Chondrocyte (in vitro differentiated cells): ENCODE results near the gene MASP2. TPM values are rescaled to one million over a fixed set of nuclear protein-coding genes. Genes with fewer than 3 reads are reported as not detected.
A peak's percentile ranks its signal among the peaks of the same experiment; 100 is the strongest.
"Not testable (repeated sequence)": the region's sequence is repeated elsewhere in the genome, so short reads cannot be mapped to it uniquely, and the experiment has no call there.

Experiments
- DNase-seq: peaks from one replicate; pipeline ENCODE4 v3.0.0; 2021; ENCODE audit warnings: mixed read lengths, low spot score
- H3K27ac Mint-ChIP-seq: one replicate; pipeline ENCODE4 v1.8.0; 2021; ENCODE audit warnings: mild to moderate bottlenecking, moderate library complexity, mixed read lengths; ENCODE audit not compliant: unreplicated experiment
- H3K27me3 Mint-ChIP-seq: 2 replicates; pipeline ENCODE4 v1.8.0; 2021; ENCODE audit warnings: low read depth, mixed read lengths
- H3K36me3 Mint-ChIP-seq: 2 replicates; pipeline ENCODE4 v1.8.0; 2021; ENCODE audit warnings: low read depth, mixed read lengths
- H3K4me1 Mint-ChIP-seq: 2 replicates; pipeline ENCODE4 v1.8.0; 2021; ENCODE audit warnings: low read depth, mild to moderate bottlenecking, mixed read lengths
- H3K4me3 Mint-ChIP-seq: one replicate; pipeline ENCODE4 v1.8.0; 2021; ENCODE audit warnings: mild to moderate bottlenecking, moderate library complexity, mixed read lengths; ENCODE audit not compliant: unreplicated experiment
- H3K9me3 Mint-ChIP-seq: 2 replicates; pipeline ENCODE4 v1.8.0; 2021; ENCODE audit warnings: low read depth, mixed read lengths
- total RNA-seq: library from RNA; stranded (reverse); gene quantifications from 3 replicates; pipeline ENCODE4 v1.2.1, GENCODE V29; 2021
- TF ChIP-seq, protein P1 (sequence below): fragments of 200-600 bp; sonication (generic); IDR thresholded peaks from 2 replicates; pipeline ENCODE4 v1.5.0; 2021; ENCODE audit warnings: antibody characterized with exemption, mild to moderate bottlenecking, moderate library complexity

The MASP2 gene
- total RNA-seq, 1 donor from 2014 or later: not detected

DNA sequence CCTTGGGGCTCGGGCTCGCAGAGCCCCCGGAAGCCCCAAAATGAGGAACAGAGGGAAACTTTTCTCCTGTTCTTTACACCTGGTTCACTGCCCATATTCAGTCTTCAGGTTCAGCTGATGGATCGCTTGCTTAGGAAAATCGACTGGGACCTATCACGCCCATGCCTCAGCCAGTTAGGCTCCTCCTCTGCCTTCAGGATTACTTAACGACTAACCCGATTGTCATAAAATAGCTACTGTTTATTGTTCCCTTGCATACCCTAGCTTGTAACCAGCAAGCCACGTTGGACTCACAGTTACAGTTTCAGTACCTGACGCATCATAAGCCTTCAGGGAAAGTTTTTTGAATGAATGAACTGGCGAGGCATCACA lies 33.9 kb downstream of the MASP2 start:
- DNase-seq: no peak
- peaks cover 20% of the 10 kb centered on the region for H3K36me3 Mint-ChIP-seq
- no peaks in the 10 kb centered on the region for H3K9me3 Mint-ChIP-seq
- H3K27ac Mint-ChIP-seq: peak overlapping the region; percentile 53
- peaks cover 24% of the 10 kb centered on the region for H3K4me1 Mint-ChIP-seq
- H3K4me3 Mint-ChIP-seq: peak overlapping the region; percentile 85
- no peaks in the 10 kb centered on the region for H3K27me3 Mint-ChIP-seq
- TF ChIP-seq, protein P1, sequence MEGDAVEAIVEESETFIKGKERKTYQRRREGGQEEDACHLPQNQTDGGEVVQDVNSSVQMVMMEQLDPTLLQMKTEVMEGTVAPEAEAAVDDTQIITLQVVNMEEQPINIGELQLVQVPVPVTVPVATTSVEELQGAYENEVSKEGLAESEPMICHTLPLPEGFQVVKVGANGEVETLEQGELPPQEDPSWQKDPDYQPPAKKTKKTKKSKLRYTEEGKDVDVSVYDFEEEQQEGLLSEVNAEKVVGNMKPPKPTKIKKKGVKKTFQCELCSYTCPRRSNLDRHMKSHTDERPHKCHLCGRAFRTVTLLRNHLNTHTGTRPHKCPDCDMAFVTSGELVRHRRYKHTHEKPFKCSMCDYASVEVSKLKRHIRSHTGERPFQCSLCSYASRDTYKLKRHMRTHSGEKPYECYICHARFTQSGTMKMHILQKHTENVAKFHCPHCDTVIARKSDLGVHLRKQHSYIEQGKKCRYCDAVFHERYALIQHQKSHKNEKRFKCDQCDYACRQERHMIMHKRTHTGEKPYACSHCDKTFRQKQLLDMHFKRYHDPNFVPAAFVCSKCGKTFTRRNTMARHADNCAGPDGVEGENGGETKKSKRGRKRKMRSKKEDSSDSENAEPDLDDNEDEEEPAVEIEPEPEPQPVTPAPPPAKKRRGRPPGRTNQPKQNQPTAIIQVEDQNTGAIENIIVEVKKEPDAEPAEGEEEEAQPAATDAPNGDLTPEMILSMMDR: no peak

DNA sequence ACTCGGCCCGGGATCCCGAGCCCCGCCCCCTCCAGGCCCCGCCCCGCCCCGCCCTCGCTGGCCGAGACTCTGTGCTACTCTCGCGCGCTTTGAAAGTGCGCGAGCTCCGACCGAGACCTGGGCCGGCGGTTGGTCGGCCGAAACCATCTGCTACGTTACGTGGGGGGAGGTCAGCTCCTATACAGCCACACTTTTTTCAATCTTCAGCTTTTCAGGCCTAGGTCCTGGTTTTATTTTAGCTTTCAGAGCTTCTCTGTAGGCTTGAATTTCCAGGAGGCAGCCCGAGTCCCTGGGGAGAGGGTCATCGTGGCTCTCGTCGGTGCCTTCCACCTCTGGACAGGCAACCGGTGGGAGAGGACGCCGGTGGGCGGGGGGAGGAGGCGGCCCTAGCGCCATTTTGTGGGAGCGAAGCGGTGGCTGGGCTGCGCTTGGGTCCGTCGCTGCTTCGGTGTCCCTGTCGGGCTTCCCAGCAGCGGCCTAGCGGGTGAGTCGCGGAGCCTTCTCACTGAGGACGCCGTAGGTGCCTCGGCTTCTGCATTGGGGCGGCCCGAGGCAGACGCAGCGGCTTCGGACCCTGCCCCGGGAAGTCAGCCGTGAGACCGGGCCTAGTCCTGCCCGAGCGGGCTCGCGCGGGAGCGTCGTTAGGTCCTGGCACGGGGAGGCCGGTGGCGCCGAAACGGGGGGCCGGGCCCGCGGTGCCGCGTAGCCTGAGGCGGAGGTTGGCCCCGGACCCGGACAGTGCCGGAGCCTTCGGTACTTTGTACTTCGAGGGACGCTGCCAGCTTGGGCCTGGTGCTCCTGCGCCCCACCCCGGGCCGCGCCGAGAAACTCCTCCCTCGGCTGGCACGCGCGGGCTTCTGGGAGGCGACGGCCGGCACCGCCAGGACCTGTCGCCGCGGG lies 34.5 kb downstream of the MASP2 start, which contains the start of gene TARDBP:
TARDBP (plus strand) TSS at position 395 of the 900 bp plus-strand sequence. CDS start 1,074 bp downstream, outside the sequence.
- Mint-ChIP-seq H3K36me3 (peaks cover 18% of the 10 kb centered on the region), H3K27ac (peak within 1 kb of the TSS; percentile 100), H3K4me1 (peaks cover 24% of the 10 kb centered on the region), H3K27me3 (no peaks in the 10 kb centered on the region), H3K4me3 (peak within 1 kb of the TSS; percentile 85), H3K9me3 (no peaks in the 10 kb centered on the region)
- peak; percentile 97 for DNase-seq
- TF ChIP-seq, protein P1: no peak

DNA sequence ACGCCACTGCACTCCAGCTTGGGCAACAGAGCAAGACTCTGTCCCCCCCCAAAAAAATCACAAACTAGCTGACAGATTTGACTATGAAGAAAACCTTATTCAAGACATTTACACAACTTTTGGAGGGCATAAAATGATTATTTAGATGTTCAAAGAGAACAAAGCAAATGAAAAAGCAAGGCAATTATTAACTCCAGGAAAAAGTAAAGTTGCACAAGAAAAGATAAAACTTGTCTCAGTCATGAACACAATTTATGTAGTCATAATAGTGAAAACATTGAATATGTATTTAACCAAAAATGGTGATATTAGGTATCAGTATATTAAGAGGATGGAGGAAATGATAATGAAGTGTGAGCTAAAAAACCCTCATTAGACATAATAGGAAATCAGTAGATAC lies 46.5 kb downstream of the MASP2 start:
- peaks cover 5% of the 10 kb centered on the region for H3K9me3 Mint-ChIP-seq
- H3K36me3 Mint-ChIP-seq: no peaks in the 10 kb centered on the region
- DNase-seq: no peak
- H3K27ac Mint-ChIP-seq: no peak overlapping the region
- H3K4me1 Mint-ChIP-seq: no peaks in the 10 kb centered on the region
- TF ChIP-seq, protein P1: no peak
- H3K27me3 Mint-ChIP-seq: no peaks in the 10 kb centered on the region
- no peak overlapping the region for H3K4me3 Mint-ChIP-seq

DNA sequence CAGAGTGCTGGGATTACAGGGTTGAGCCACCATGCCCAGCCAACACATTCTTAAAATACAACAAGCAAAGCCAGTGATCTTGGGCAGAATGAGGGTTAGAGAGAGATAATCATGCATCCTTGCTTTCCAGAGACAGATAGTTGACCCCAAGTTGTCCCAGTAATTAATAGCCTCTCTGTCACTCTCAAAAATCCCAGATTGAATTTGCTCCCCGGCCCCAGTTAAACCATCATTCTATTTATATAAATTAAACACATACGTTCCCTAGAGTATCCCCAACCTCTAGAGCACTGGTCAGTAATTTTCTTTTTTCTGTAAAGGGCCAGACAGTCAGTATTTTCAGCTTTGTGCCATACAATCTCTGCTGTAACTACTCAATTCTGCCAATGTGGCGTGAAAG lies 50.9 kb downstream of the MASP2 start:
- TF ChIP-seq, protein P1: no peak
- no peak for DNase-seq
- H3K9me3 Mint-ChIP-seq: peaks cover 5% of the 10 kb centered on the region
- no peaks in the 10 kb centered on the region for H3K36me3 Mint-ChIP-seq
- H3K4me3 Mint-ChIP-seq: no peak overlapping the region
- H3K27ac Mint-ChIP-seq: no peak overlapping the region
- H3K4me1 Mint-ChIP-seq: no peaks in the 10 kb centered on the region
- H3K27me3 Mint-ChIP-seq: no peaks in the 10 kb centered on the region

DNA sequence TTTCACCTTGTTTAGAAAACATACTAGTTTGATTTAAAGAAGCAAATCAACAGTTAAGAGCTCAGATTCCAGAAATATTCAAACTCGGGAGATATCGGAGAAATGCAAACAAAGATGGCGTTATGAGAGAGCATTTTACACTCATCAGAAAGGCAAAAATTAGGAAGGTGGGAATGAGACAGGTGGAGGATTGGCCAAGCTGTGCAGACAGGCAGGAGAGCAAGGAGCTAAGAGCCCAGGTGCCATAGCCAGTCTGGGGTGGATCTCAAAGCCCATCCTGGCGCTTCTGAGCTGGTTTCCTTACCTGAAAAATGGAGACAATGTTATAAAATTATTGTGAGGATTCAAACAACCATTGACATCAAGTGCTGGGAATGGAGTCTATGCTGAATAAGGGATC lies 54.2 kb downstream of the MASP2 start:
- TF ChIP-seq, protein P1: no peak
- Mint-ChIP-seq H3K4me3 (no peak overlapping the region), H3K9me3 (no peaks in the 10 kb centered on the region), H3K27ac (no peak overlapping the region), H3K4me1 (no peaks in the 10 kb centered on the region), H3K36me3 (no peaks in the 10 kb centered on the region), H3K27me3 (peaks cover 6% of the 10 kb centered on the region)
- DNase-seq: no peak

DNA sequence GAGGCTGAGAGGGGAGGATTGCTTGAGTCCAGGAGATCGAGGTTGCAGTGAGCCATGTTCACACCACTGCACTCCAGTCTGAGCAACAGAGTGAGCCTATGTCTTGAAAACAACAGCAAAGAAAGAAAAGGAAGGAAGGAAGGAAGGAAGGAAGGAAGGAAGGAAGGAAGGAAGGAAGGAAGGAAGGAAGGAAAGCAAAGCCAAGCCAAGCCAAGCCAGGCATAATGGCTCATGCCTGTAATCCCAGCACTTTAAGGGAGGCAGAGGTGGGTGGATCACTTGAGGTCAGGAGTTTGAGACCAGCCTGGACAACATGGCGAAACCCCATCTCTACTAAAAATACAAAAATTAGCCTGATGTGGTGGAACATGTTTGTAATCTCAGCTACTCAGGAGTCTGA lies 55.0 kb downstream of the MASP2 start:
- H3K27ac Mint-ChIP-seq, H3K4me1 Mint-ChIP-seq, H3K9me3 Mint-ChIP-seq, H3K4me3 Mint-ChIP-seq, DNase-seq, H3K36me3 Mint-ChIP-seq: not testable (repeated sequence)
- H3K27me3 Mint-ChIP-seq: peaks cover 12% of the 10 kb centered on the region
